ENCODE measurements around the gene LPP.

GRCh38 chr3:188320757-188321156 is 166.8 kb downstream of the LPP start:
- no peak for TF ChIP-seq POLR2A (IDR thresholded peaks at IDR 0.05)
- no peak for TF ChIP-seq CTCF (IDR thresholded peaks at IDR 0.05)

Data from Peyer's patch (tissue), 4 donors.